Sigmoid colon (tissue), 7 donors: ENCODE data around the gene ESRRA. TPM values are rescaled to one million over a fixed set of nuclear protein-coding genes. Genes with fewer than 3 reads are reported as not detected.

ENCODE experiments used
- DNase-seq: peaks from one replicate; pipeline ENCODE4 v3.0.0-alpha.2; 2019
- H3K27ac ChIP-seq, 4 donors: fragments of 200-600 bp; sonication (generic); one replicate each; pipeline ENCODE4 v1.5.1; 2016 to 2019; ENCODE audit warnings: mild to moderate bottlenecking in 1 of 4
- H3K27me3 ChIP-seq, 3 donors: fragments of 200-600 bp; sonication (generic); one replicate each; pipeline ENCODE4 v1.5.1; 2019; ENCODE audit warnings: mild to moderate bottlenecking in 1 of 3
- H3K36me3 ChIP-seq, 4 donors: fragments of 200-600 bp; sonication (generic); one replicate each; pipeline ENCODE4 v1.5.1; 2016 to 2019
- H3K4me1 ChIP-seq, 4 donors: fragments of 200-600 bp; sonication (generic); one replicate each; pipeline ENCODE4 v1.5.1; 2017 to 2019
- H3K4me3 ChIP-seq, 4 donors: fragments of 200-600 bp; sonication (generic); one replicate each; pipeline ENCODE4 v1.5.1; 2017 to 2019; ENCODE audit warnings: mild to moderate bottlenecking in 2 of 4, moderate library complexity in 1 of 4
- H3K9me3 ChIP-seq, 4 donors: fragments of 200-600 bp in 3 of 4; sonication (generic) in 3 of 4; one replicate each; pipeline versions ENCODE4 v1.5.1 to v1.6.1; 2013 to 2019
- EP300 ChIP-seq, 4 donors: sonication (generic); formaldehyde crosslinking; IDR thresholded peaks; one replicate each; pipeline ENCODE4 v1.6.1; 2017; ENCODE audit warnings: antibody characterized with exemption in 4 of 4
- POLR2A ChIP-seq, 2 donors: fragments of 450-650 bp; IDR thresholded peaks; one replicate each; pipeline ENCODE4 v1.6.1; 2016; ENCODE audit warnings: antibody characterized with exemption in 2 of 2, mild to moderate bottlenecking in 2 of 2, moderate library complexity in 2 of 2
- POLR2AphosphoS5 ChIP-seq, 4 donors: sonication (generic); formaldehyde crosslinking; IDR thresholded peaks; one replicate each; pipeline ENCODE4 v1.6.1; 2017; ENCODE audit warnings: antibody characterized with exemption in 4 of 4
- WGBS, 2 donors: extraction: QIAGEN DNeasy Blood & Tissue Kit; methylation state at CpG; one replicate each; pipeline ENCODE4 v1.1.7; 2013; 5-methylcytosine and 5-hydroxymethylcytosine counted together
- intact Hi-C: fragments of 100-400 bp; cut with DNase I; formaldehyde crosslinking; loops from one replicate; pipeline ENCODE4 v1.15.1; 2023
- polyA plus RNA-seq, 3 donors: library from polyadenylated mRNA; stranded (reverse); fragments of 200-250 nt; gene quantifications; one replicate each; pipeline ENCODE4 v1.2.3, GENCODE V29; 2013
- total RNA-seq, 4 donors: library from RNA; depleted of rRNA; stranded (reverse); fragments of >200 nt; gene quantifications; one replicate each; pipeline ENCODE4 v1.1.0, GENCODE V29; 2016
- TF ChIP-seq, protein P1 (sequence below), 4 experiments: fragments of 450-650 bp in 3 of 4; fragments of 200-600 bp in 1 of 4; IDR thresholded peaks; one replicate each; pipeline ENCODE4 v1.5.1; 2016 to 2019; ENCODE audit warnings: antibody characterized with exemption in 4 of 4, mild to moderate bottlenecking in 3 of 4, moderate library complexity in 2 of 4
- donor health status: healthy with polysubstance abuse.
- donor health status: Bipolar disorder and iron deficiency.
- donor health status: healthy.

Gene ESRRA
- total and polyA plus RNA-seq, 7 donors, result 39.9 to 244 (median 48.7) TPM

DNA sequence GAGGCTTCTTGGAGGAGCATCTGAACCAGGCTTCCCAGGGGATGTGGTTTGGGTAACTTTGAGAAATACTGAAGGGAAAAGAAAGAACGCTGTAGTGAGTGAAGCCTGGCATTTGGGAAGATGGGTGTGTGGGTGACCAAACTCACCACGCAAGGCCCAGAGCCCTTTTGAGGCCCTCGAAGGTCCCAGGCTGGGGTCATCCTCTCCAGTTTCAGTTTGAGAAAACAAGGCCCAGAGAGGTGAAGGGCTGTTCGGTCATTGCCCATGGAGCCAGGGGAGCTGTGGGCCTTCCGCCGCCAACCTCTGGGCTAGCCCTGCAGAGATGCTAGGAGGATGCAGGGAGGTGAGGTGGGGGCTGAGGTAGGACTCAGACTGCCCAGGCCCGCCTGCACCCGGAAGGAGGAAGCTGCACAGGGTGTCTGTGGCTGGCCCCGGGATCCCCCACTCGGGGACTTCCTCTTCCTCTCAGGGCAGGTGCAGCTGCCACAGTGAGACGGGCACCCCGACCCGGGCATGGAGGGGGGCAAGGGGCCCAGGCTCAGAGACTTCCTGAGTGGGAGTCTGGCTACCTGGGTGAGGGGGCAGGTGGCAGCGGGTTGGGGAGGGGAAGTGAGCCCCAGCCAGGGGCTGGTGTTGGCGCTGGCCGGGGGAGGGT is 34.6 kb downstream of the ESRRA start, which contains the start of gene CCDC88B:
Gene CCDC88B (plus strand): TSS at position 451 of the 655 bp plus-strand sequence. CDS start 63 bp downstream, at position 514.
- WGBS, 2 donors, result 31 to 45% methylated on average over 16 of the region's 16 CpGs
- no peaks in the 10 kb centered on the region for H3K27me3 ChIP-seq
- TF ChIP-seq, protein P1, sequence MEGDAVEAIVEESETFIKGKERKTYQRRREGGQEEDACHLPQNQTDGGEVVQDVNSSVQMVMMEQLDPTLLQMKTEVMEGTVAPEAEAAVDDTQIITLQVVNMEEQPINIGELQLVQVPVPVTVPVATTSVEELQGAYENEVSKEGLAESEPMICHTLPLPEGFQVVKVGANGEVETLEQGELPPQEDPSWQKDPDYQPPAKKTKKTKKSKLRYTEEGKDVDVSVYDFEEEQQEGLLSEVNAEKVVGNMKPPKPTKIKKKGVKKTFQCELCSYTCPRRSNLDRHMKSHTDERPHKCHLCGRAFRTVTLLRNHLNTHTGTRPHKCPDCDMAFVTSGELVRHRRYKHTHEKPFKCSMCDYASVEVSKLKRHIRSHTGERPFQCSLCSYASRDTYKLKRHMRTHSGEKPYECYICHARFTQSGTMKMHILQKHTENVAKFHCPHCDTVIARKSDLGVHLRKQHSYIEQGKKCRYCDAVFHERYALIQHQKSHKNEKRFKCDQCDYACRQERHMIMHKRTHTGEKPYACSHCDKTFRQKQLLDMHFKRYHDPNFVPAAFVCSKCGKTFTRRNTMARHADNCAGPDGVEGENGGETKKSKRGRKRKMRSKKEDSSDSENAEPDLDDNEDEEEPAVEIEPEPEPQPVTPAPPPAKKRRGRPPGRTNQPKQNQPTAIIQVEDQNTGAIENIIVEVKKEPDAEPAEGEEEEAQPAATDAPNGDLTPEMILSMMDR (IDR thresholded peaks at IDR 0.05), result no peak
- TF ChIP-seq POLR2A (IDR thresholded peaks at IDR 0.05) (no peak), POLR2AphosphoS5 (IDR thresholded peaks at IDR 0.05) (no peak), EP300 (IDR thresholded peaks at IDR 0.05) (no peak)
- H3K4me3 ChIP-seq, result peak within 1 kb of the TSS in 2 of 4 donors; percentile 8 to 36
- no peak for DNase-seq
- H3K9me3 ChIP-seq, result no peaks in the 10 kb centered on the region
- peaks cover 0 to 24% (median 12%) of the 10 kb centered on the region in 4 donors for H3K4me1 ChIP-seq
- intact Hi-C loops, result no loop called here
- H3K36me3 ChIP-seq, result no peaks in the 10 kb centered on the region
- no peak within 1 kb of the TSS for H3K27ac ChIP-seq

DNA sequence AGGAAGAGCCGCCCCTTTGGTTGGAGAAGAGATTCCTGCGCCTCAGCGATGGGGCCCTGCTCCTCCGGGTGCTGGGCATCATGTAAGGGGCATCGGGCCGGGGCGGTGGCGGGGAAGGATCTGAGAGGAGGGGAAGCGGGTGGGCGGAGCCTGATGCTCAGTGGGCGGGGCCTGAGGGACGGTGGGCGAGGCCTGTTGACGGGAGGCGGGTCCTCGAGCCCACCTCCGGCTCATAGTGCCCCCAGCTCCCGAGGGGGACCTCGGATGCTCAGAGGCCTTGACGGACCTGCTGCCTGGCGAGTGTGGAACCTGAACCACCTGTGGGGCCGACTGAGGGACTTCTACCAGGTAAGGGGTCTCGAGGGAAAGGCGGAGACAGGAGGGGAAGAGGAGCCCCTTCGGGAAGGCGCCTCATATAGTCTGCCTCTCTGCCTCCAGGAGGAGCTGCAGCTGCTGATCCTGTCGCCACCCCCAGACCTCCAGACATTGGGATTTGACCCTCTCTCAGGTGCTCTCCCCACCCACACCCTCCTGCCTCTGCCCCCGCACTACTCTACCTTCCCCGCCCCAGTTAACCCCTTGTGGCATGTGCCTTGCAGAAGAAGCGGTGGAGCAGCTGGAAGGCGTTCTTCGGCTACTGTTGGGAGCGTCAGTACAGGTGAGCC is 35.5 kb downstream of the ESRRA start:
- Histone ChIP-seq H3K9me3 (no peaks in the 10 kb centered on the region), H3K36me3 (no peaks in the 10 kb centered on the region), H3K4me1 (peaks cover 0 to 24% (median 12%) of the 10 kb centered on the region in 4 donors), H3K4me3 (peak overlapping the region in 2 of 4 donors; percentile 8 to 36), H3K27me3 (no peaks in the 10 kb centered on the region), H3K27ac (no peak overlapping the region)
- intact Hi-C loops, result no loop called here
- no peak for DNase-seq
- WGBS, 2 donors, result 32 to 73% methylated on average over 33 of the region's 33 CpGs
- TF ChIP-seq POLR2AphosphoS5 (IDR thresholded peaks at IDR 0.05) (no peak), EP300 (IDR thresholded peaks at IDR 0.05) (no peak), POLR2A (IDR thresholded peaks at IDR 0.05) (no peak)
- TF ChIP-seq, protein P1 (IDR thresholded peaks at IDR 0.05), result no peak

DNA sequence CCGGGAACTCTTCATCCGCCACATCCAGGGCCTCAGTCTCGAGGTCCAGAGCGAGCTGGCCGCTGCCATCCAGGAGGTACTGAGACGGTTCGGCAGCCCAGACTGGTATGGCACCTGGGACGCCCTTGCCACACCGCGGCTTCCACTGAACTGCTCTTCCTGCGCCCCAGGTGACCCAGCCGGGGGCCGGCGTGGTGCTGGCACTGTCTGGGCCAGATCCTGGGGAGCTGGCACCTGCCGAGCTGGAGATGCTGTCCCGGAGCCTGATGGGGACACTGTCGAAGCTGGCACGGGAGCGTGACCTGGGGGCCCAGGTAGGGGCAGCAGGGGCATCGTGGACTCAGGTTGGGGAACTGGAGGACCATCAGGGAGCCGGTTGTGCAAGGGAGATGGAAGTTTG is 36.1 kb downstream of the ESRRA start:
- 86 to 87% methylated on average over 21 of the region's 21 CpGs for WGBS, 2 donors
- Histone ChIP-seq H3K27ac (no peak overlapping the region), H3K4me3 (no peak overlapping the region), H3K4me1 (peaks cover 0 to 24% (median 12%) of the 10 kb centered on the region in 4 donors), H3K9me3 (no peaks in the 10 kb centered on the region), H3K36me3 (no peaks in the 10 kb centered on the region), H3K27me3 (no peaks in the 10 kb centered on the region)
- TF ChIP-seq POLR2A (IDR thresholded peaks at IDR 0.05) (no peak), EP300 (IDR thresholded peaks at IDR 0.05) (no peak), POLR2AphosphoS5 (IDR thresholded peaks at IDR 0.05) (no peak)
- TF ChIP-seq, protein P1 (IDR thresholded peaks at IDR 0.05), result no peak
- DNase-seq, result no peak
- intact Hi-C loops, result no loop called here

DNA sequence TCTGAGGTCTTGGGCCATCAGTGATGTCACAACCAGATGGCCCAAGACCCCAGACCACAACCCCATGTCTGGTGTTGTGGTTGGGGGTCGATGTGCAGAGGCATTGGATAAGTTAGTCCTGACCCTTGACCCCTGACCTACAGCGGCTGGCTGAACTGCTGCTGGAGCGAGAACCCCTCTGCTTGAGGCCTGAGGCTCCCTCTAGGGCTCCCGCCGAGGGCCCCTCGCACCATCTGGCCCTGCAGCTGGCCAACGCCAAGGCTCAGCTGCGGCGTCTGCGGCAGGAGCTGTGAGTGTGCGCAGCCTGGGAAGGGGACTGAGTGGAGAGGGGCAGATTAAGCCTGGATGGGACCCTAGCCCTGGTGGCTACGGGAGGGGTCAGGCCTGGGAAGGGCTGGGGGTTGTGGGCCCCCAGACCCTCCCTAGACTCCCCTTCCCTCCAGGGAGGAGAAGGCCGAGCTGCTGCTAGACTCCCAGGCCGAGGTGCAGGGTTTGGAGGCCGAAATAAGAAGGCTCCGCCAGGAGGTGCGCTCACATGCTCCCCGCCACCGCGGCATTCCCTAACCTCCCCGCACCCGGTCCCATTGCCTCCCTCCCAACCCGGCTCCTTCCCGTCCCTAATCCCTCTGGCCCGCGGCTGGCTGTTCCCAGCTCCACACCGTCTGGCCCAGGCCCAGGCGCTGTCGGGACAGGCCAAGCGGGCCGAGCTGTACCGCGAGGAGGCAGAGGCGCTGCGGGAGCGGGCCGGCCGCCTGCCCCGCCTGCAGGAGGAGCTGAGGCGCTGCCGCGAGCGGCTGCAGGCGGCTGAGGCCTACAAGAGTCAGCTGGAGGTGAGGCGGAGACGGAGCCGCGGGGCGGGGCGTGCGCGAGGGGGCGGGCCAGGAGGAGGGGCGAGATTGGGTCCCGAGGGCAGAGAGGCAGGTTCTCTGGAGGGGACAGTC is 36.8 kb downstream of the ESRRA start:
- intact Hi-C loops, result loop anchor here (2.0 kb wide), 1 partner anchor 23 kb away; the partner anchor contains the start of gene PRDX5
- Histone ChIP-seq H3K36me3 (no peaks in the 10 kb centered on the region), H3K27ac (peak overlapping the region; percentile 78 to 84 (median 82)), H3K9me3 (no peaks in the 10 kb centered on the region), H3K27me3 (no peaks in the 10 kb centered on the region), H3K4me3 (peak overlapping the region; percentile 9 to 44 (median 39)), H3K4me1 (peaks cover 0 to 24% (median 12%) of the 10 kb centered on the region in 4 donors)
- peak; percentile 94 for DNase-seq
- WGBS, 2 donors, result 14 to 26% methylated on average over 55 of the region's 55 CpGs
- TF ChIP-seq POLR2A (IDR thresholded peaks at IDR 0.05), result peak in 1 of 2 donors; percentile 29
- TF ChIP-seq POLR2AphosphoS5 (IDR thresholded peaks at IDR 0.05), result peak; percentile 44 to 75 (median 60)
- no peak for TF ChIP-seq EP300 (IDR thresholded peaks at IDR 0.05)
- TF ChIP-seq, protein P1 (IDR thresholded peaks at IDR 0.05), result peak; percentile 8 to 56 (median 46)
